IMR-90 (cell line): ENCODE measurements around the gene MAPK8IP3.

Experiments
- BHLHE40 ChIP-seq: fragments of 150-350 bp; IDR thresholded peaks from 2 replicates; pipeline ENCODE4 v1.6.1; 2016; ENCODE audit warnings: mild to moderate bottlenecking, low read depth, low read length
- FOS ChIP-seq: fragments of 150-350 bp; IDR thresholded peaks from 2 replicates; pipeline ENCODE4 v1.6.1; 2016; ENCODE audit warnings: low read depth, low read length
- MAFK ChIP-seq: IDR thresholded peaks from 2 replicates; pipeline ENCODE4 v1.6.1; 2012; ENCODE audit warnings: low read depth, low read length, improper control_type of control experiment
- MXI1 ChIP-seq: IDR thresholded peaks from 2 replicates; pipeline ENCODE4 v1.6.1; 2012; ENCODE audit warnings: low read depth, mild to moderate bottlenecking, low read length, moderate library complexity, borderline replicate concordance
- POLR2A ChIP-seq: IDR thresholded peaks from 2 replicates; pipeline ENCODE4 v1.6.1; 2012; ENCODE audit warnings: mild to moderate bottlenecking, low read depth, low read length
- RCOR1 ChIP-seq: IDR thresholded peaks from 2 replicates; pipeline ENCODE4 v1.6.1; 2012; ENCODE audit warnings: mild to moderate bottlenecking, low read length, improper control_type of control experiment; ENCODE audit not compliant: insufficient replicate concordance
- SMC3 ChIP-seq: fragments of 150-350 bp; IDR thresholded peaks from 2 replicates; pipeline ENCODE4 v1.6.1; 2016; ENCODE audit warnings: low read depth, mild to moderate bottlenecking, antibody characterized with exemption, low read length, moderate library complexity
- TF ChIP-seq, protein P1 (sequence below): conservative IDR thresholded peaks from 2 replicates; pipeline ENCODE4 v1.5.1; 2012; ENCODE audit warnings: mild to moderate bottlenecking, low read depth, low read length, improper control_type of control experiment
- TF ChIP-seq, protein P2 (sequence below): fragments of 150-350 bp; IDR thresholded peaks from 2 replicates; pipeline ENCODE4 v1.6.1; 2017; ENCODE audit warnings: mild to moderate bottlenecking, antibody characterized with exemption, low read length, low read depth
- TF ChIP-seq, protein P3 (sequence below): fragments of 150-350 bp; IDR thresholded peaks from 2 replicates; pipeline ENCODE4 v1.6.1; 2016; ENCODE audit warnings: low read depth, mild to moderate bottlenecking, low read length, moderate library complexity, borderline replicate concordance

DNA sequence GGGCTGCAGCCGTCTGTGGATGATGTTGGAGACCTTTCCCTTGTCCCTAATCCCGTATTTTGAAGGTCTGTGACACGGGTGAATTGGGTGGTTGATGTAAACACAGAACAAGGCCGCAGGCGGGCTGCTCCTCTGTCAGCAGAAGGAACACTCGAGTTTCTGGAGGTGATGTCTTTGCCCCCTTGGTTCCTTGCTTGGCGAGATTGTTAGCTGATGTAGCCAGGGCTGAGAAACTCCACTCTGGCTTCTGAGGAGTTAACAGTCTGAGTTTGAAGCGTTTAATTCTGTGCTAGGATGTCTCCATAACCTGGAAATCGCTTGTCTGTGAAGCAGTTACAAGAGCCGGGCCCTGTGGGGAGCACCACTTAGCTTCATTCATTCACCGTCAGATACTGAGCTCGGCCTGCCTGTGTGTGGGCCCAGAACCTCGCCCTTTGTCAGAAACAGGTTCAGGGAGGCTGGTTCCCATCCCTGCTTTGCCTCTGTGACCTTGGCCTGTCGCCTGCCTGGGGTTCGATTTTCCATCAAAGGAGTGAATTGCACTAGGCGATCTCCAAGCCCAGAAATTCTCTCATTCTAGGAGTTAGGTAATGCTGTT, 1.3 kb downstream of the MAPK8IP3 start:
- TF ChIP-seq FOS (no peak), BHLHE40 (no peak), RCOR1 (no peak), POLR2A (no peak), MAFK (no peak), SMC3 (no peak), MXI1 (peak; percentile 21; the same call in 1 of the 2 replicates)
- TF ChIP-seq, protein P1, sequence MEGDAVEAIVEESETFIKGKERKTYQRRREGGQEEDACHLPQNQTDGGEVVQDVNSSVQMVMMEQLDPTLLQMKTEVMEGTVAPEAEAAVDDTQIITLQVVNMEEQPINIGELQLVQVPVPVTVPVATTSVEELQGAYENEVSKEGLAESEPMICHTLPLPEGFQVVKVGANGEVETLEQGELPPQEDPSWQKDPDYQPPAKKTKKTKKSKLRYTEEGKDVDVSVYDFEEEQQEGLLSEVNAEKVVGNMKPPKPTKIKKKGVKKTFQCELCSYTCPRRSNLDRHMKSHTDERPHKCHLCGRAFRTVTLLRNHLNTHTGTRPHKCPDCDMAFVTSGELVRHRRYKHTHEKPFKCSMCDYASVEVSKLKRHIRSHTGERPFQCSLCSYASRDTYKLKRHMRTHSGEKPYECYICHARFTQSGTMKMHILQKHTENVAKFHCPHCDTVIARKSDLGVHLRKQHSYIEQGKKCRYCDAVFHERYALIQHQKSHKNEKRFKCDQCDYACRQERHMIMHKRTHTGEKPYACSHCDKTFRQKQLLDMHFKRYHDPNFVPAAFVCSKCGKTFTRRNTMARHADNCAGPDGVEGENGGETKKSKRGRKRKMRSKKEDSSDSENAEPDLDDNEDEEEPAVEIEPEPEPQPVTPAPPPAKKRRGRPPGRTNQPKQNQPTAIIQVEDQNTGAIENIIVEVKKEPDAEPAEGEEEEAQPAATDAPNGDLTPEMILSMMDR, result no peak
- TF ChIP-seq, protein P2, sequence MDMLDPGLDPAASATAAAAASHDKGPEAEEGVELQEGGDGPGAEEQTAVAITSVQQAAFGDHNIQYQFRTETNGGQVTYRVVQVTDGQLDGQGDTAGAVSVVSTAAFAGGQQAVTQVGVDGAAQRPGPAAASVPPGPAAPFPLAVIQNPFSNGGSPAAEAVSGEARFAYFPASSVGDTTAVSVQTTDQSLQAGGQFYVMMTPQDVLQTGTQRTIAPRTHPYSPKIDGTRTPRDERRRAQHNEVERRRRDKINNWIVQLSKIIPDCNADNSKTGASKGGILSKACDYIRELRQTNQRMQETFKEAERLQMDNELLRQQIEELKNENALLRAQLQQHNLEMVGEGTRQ, result no peak
- TF ChIP-seq, protein P3, sequence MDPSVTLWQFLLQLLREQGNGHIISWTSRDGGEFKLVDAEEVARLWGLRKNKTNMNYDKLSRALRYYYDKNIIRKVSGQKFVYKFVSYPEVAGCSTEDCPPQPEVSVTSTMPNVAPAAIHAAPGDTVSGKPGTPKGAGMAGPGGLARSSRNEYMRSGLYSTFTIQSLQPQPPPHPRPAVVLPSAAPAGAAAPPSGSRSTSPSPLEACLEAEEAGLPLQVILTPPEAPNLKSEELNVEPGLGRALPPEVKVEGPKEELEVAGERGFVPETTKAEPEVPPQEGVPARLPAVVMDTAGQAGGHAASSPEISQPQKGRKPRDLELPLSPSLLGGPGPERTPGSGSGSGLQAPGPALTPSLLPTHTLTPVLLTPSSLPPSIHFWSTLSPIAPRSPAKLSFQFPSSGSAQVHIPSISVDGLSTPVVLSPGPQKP, result no peak
